GM21529 (cell line): ENCODE data around the gene AIF1.
A peak's percentile ranks its signal among the peaks of the same experiment; 100 is the strongest.

Experiments used
- ATAC-seq: cut with Tn5 transposase; IDR thresholded peaks from one replicate; pipeline ENCODE4 v1.9.1; 2021; ENCODE audit not compliant: unreplicated experiment

Gene AIF1

GRCh38 chr6:31641370-31641769, 26.3 kb downstream of the AIF1 start:
- no peak for ATAC-seq

DNA sequence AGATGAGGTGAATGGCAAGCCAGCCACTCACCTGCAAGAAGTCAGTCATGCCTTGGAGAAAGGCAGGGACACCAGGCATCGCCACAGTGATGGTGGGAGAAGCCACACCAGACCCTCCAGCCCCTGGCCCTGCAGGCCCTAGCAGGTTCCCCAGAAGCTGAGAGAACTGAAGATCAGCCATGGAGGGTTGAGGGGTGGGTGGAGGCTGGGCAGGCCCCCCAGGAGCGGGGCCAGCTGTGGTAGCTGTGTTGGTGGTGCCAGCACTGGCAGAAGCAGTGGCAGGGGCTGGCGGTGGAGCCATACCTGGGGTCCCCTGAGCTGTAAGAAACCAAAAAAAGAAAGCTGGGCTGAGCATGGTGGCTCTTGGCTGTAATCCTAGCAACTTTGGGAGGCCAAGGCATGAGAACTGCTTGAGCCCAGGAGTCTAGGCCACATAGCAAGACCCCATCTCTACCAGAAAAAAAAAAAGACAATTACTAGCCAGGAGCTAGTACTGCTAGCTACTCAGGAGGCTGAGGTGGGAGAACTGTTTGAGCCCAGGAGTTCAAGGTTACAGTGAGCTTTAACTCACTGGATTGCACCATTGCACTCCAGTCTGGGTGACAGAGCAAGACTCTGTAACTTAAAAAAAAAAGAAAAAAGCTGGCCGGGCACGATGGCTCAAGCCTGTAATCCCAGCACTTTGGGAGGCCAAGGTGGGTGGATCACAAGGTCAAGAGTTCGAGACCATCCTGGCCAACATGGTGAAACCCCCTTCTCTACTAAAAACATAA, 27.9 kb downstream of the AIF1 start:
- ATAC-seq = no peak

- ATAC-seq = no peak
Observed at GRCh38 chr6:31643818-31644454, 28.9 kb downstream of the AIF1 start.

- ATAC-seq = no peak
Observed at GRCh38 chr6:31645325-31645724, 30.3 kb downstream of the AIF1 start.

- peak; percentile 33 for ATAC-seq
Observed at GRCh38 chr6:31651602-31652191, 36.7 kb downstream of the AIF1 start.

DNA sequence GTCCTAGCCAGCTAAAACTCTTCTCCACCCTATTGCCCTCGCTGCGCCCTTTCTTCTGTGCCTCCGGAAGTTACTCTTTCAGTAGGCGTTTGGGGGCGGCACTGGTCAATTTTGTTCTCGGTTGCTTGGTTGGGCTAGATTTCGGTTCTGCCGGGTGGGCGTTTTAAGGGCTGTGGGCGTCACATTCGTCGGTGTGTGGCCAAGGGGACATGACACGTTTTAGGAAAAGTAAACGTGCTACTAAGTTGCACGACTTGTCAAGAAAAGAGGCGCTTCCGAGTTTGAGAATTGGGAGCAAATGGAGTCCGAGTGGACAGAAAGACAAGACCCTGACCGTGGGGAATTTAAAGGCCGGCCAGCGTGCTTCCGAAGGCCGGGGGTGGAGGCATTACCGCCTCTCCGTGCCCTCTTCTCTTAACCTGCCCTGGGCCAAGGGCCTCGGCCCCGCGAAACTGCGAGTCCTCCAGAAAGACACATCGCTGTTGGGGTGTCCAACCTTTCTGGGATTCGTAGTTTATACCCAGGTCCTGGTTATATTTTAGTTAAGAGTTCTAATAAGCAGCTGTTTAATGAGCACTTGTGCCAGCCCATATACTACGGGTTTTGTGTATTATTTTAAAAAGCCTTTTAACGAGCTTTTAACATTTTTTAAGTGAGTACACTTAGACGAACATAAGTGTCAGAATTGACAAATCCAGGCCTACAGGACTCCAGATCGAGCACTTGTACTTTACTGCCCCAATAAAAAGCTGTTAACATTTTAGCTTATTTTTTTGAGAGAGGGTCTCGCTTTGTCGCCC, 38.1 kb downstream of the AIF1 start:
- peak; percentile 65 for ATAC-seq

DNA sequence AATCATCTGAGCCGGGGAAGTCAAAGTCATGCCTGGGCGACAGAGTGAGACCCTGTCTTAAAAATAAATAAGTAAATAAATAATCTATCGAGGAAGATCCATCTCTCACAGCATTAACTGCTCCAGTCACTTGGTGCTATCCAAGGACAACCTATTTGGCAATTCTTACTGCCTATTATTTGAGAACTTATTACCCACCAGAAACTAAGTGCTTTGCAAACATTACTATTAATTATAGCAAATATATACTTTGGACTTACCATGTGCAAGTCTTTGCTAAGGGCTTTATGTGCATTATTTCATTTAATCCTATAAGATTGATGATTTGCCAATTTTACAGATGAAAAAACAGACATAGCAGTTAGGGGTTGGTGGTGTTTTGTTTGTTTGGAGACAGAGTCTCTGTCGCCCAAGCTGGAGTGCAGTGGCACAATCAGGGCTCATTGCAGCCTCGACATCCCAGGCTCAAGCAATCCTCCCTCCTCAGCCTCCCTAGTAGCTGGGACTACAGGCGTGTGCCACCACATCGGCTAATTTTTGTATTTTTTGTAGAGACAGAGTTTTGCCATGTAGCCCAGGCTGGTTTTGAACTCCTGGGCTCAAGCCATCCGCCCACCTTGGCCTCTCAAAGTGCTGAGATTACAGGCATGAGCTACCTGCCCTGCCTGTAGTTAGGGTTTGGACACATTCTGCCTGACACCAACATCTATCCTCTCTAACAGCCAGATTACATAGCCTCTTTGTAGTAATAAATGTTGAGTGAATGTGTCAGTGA, 39.7 kb downstream of the AIF1 start:
- no peak for ATAC-seq

- ATAC-seq = no peak
Observed at GRCh38 chr6:31655349-31656237, 40.6 kb downstream of the AIF1 start, which contains the start of gene APOM. Gene APOM, plus strand, starts transcription at chr6:31655894. Its CDS starts 73 bp downstream, at chr6:31655967.

GRCh38 chr6:31657406-31658157, 42.5 kb downstream of the AIF1 start:
- ATAC-seq = no peak

- ATAC-seq = no peak
Observed at GRCh38 chr6:31658158-31658688, 43.2 kb downstream of the AIF1 start.

DNA sequence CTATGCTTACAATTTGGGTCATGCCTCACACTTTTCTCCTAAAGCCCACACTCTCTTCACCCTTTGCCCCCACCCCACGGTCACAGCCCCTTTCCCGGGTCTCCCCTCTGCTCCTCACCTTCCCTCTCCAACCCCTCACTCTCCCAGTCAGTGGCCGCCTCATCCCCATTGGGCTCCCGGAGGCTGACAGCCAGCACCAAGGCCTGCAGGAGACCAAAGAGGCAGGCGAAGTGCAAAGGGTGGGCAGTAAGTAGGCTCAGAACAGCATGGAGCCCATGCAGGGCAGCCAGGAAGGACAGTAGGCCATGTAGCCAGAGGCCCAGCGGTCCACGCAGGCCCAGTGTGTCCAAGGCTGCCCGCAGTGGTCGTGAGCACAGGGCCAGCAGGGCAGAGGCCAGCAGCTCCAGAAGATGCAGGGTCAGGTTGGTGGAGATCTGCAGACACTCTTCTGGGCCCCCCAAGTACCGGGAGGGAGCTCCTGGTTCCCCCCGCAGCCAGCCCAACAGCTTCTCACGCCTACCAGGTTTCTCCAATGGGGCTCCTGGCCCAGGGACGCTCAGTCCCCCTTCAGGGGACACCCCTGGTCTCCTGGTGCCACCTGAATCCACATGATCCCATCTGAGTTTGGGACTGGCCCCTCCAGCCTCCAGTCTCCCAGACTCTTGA, 44.1 kb downstream of the AIF1 start:
- ATAC-seq = no peak

DNA sequence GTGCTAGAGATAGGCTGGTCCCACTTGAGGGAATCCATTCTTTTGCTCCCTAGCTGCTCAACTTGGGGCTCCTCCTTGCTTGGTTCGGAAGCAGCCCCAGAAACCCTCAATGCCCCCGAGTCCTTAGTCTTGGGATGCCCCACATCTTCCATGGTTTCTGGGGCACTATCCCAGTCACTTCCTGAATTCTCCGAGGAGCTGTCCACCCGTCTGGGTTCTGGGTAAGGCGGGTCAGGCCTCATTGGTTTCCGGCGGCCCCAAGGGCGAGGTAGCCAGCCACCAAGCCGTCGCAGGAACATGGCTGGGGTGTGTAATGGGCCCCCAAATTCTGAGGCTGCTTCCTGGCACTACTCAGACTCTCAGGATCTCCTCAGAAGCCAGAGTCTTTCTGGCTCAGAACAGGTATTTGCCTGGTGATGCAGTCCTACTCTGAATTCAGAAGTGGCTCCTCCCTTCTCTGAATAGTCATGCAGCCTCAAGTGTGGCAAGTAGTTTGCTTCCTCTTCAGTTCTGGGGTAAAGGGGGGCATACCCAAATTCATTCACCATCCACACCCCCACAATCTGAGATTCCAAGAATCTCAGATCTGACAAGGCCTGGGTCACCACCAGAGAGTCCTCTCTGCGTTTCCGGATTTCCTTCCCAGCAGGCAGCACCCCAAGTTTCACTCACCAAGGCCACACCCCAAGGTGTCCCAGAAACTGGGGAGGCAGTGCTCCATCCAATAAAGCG, 44.8 kb downstream of the AIF1 start:
- peak; percentile 14 for ATAC-seq

DNA sequence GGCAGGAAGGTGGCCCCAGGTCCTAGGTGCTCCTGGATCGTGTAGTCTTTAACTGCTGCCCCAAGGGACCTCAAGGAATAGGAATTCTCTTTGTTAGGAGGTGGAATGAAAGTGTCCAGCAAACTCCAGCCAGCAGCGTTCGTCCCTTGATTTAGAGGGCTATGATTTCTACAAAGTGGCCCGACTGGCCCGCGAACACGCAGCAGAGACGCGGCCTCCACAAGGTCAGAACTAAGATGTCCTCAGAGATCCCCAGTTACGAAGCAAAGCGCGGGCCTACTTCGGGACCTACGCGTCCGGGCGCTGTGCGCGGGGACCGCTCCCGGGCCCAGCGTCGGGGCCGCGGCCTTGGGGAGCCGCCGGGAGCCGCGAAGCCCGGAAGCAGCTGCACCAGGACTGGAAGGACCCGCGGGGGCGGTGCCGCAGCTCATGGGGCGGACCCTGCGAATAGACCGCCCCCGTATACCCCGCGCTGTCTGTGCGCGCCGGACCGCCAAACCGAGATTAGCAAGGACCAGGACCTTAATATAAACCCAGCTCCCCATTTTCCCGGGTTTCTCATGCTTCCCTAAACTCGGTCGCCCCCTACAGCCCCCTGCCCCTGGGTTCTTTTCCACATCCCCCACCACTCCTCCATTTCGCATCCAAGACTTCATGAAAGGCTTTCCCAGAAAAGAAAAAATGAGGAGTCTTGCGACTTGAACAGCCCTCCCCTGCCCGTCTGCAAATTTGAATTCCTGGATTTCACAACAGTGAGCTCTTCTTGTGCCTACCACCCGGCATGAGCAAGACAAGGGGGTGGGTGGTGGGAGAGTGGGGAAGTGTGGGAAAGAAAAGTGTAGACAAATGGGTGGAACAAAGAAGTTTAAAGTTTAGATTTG, 45.6 kb downstream of the AIF1 start, which contains the start of gene C6orf47:
Gene C6orf47 (minus strand): TSS at position 398 of the 881 bp plus-strand sequence. CDS start 831 bp downstream, outside the sequence.
- ATAC-seq = peak; percentile 49

DNA sequence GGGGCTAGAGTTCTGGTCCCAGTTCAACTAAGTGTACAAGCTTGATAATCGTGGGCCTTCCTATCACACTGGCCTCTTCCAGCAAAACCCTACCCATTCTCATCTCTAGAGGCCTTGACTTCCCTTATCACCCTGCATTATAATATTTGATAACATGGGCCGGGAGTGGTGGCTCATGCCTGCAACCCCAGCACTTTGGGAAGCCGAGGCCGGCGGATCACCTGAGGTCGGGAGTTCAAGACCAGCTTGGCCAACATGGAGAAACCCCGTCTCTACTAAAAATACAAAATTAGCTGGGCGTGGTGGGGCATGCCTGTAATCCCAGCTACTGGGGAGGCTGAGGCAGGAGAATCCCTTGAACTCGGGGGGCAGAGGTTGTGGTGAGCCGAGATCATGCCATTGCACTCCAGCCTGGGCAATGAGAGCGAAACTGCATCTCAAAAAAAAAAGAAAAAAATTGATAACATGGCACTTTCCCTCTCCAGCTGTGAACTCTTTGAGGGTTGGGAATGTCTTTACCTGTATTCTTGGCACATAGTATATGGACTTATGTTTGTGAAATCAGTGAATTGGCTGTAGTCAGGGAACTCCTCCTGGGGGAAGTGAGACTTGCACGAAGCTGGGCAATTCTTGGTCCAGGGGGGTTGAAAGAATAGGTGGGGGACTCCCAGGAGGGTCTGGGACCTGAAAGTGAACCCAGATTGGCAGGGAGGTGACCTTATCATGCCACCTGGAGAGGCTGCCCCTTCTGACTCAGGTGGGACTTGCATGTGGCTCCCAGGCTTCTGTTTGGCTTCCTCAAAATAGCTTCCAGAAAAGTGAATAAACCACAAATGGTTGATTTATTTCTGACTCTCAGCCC, 46.5 kb downstream of the AIF1 start:
- no peak for ATAC-seq

GRCh38 chr6:31662124-31662723, 47.2 kb downstream of the AIF1 start:
- ATAC-seq = no peak
